ENCODE measurements around the gene RAB26. TPM values are rescaled to one million over a fixed set of nuclear protein-coding genes. Genes with fewer than 3 reads are reported as not detected.
"Not testable (repeated sequence)": the region's sequence is repeated elsewhere in the genome, so short reads cannot be mapped to it uniquely, and the experiment has no call there.

Gene RAB26
- polyA plus RNA-seq, 1 experiment, result 0.67 TPM

GRCh38 chr16:2126928-2127556 lies 21.4 kb upstream of the RAB26 start:
- H3K36me3 ChIP-seq (ENCODE audit: control insufficient read depth, insufficient read depth, low read length); POLR2A ChIA-PET; DNase-seq (ENCODE audit: low read depth); H3K4me3 ChIP-seq (ENCODE audit: low read depth, low read length); H3K27me3 ChIP-seq (ENCODE audit: control insufficient read depth, insufficient read depth, low read length): not testable (repeated sequence)
- CTCF ChIA-PET, result interaction anchor here (1.0 kb wide), 1 partner anchor 105 kb away, joined by 4 read pairs; no protein-coding TSS in a partner anchor

- H3K36me3 ChIP-seq (ENCODE audit: control insufficient read depth, insufficient read depth, low read length); H3K27me3 ChIP-seq (ENCODE audit: control insufficient read depth, insufficient read depth, low read length); CTCF ChIA-PET; POLR2A ChIA-PET; DNase-seq (ENCODE audit: low read depth); H3K4me3 ChIP-seq (ENCODE audit: low read depth, low read length): not testable (repeated sequence)
Observed at GRCh38 chr16:2127630-2128280, 20.7 kb upstream of the RAB26 start.

- H3K4me3 ChIP-seq (ENCODE audit: low read depth, low read length); POLR2A ChIA-PET; DNase-seq (ENCODE audit: low read depth); H3K27me3 ChIP-seq (ENCODE audit: control insufficient read depth, insufficient read depth, low read length); H3K36me3 ChIP-seq (ENCODE audit: control insufficient read depth, insufficient read depth, low read length); CTCF ChIA-PET: not testable (repeated sequence)
Observed at GRCh38 chr16:2129251-2129650, 19.2 kb upstream of the RAB26 start.

- CTCF ChIA-PET; H3K4me3 ChIP-seq (ENCODE audit: low read depth, low read length); DNase-seq (ENCODE audit: low read depth): not testable (repeated sequence)
Observed at GRCh38 chr16:2129890-2130447, 18.5 kb upstream of the RAB26 start.

GRCh38 chr16:2133797-2134196 lies 14.6 kb upstream of the RAB26 start:
- DNase-seq (ENCODE audit: low read depth); POLR2A ChIA-PET; CTCF ChIA-PET; H3K36me3 ChIP-seq (ENCODE audit: control insufficient read depth, insufficient read depth, low read length); H3K27me3 ChIP-seq (ENCODE audit: control insufficient read depth, insufficient read depth, low read length): not testable (repeated sequence)
- peak overlapping the region; percentile 38 for H3K4me3 ChIP-seq (ENCODE audit: low read depth, low read length)

More at GRCh38 chr16:2129890-2130447, 18.5 kb upstream of the RAB26 start:
- H3K36me3 ChIP-seq (ENCODE audit: control insufficient read depth, insufficient read depth, low read length); POLR2A ChIA-PET; H3K27me3 ChIP-seq (ENCODE audit: control insufficient read depth, insufficient read depth, low read length): not testable (repeated sequence)

GRCh38 chr16:2135071-2135470 lies 13.4 kb upstream of the RAB26 start:
- DNase-seq (ENCODE audit: low read depth); CTCF ChIA-PET; H3K27me3 ChIP-seq (ENCODE audit: control insufficient read depth, insufficient read depth, low read length); POLR2A ChIA-PET; H3K36me3 ChIP-seq (ENCODE audit: control insufficient read depth, insufficient read depth, low read length): not testable (repeated sequence)
- H3K4me3 ChIP-seq (ENCODE audit: low read depth, low read length), result peak overlapping the region; percentile 46

GRCh38 chr16:2135770-2136490 lies 12.5 kb upstream of the RAB26 start, which contains the start of gene PKD1:
PKD1 (minus strand) TSS chr16:2135898; CDS start chr16:2135689, 209 bp downstream.
- peak; percentile 84 for DNase-seq (ENCODE audit: low read depth)
- CTCF ChIA-PET, result interaction anchor here (1.0 kb wide), 1 partner anchor 132 kb away, joined by 3 read pairs; no protein-coding TSS in a partner anchor
- POLR2A ChIA-PET, result interaction anchor here (0.6 kb wide), 1 partner anchor 19 kb away, joined by 10 read pairs; the partner anchor contains the start of gene TRAF7
- not testable (repeated sequence) for H3K27me3 ChIP-seq (ENCODE audit: control insufficient read depth, insufficient read depth, low read length); H3K36me3 ChIP-seq (ENCODE audit: control insufficient read depth, insufficient read depth, low read length)
- H3K4me3 ChIP-seq (ENCODE audit: low read depth, low read length), result peak within 1 kb of the TSS; percentile 46

GRCh38 chr16:2142942-2143877 lies 5.2 kb upstream of the RAB26 start:
- no peak for TF ChIP-seq CTCF (IDR thresholded peaks at IDR 0.05; ENCODE audit: insufficient read depth, low read depth, low read length)
- POLR2A ChIA-PET, result interaction anchor here (0.6 kb wide), 1 partner anchor 11 kb away, joined by 4 read pairs; no protein-coding TSS in a partner anchor
- no peaks in the 10 kb centered on the region for H3K36me3 ChIP-seq (ENCODE audit: control insufficient read depth, insufficient read depth, low read length)
- H3K4me3 ChIP-seq (ENCODE audit: low read depth, low read length), result no peak overlapping the region
- CTCF ChIA-PET, result interaction anchor here (1.2 to 1.8 kb wide), 3 partner anchors 119 to 139 kb away, joined by 5 to 9 read pairs (median 5); no protein-coding TSS in a partner anchor
- no peaks in the 10 kb centered on the region for H3K27me3 ChIP-seq (ENCODE audit: control insufficient read depth, insufficient read depth, low read length)
- DNase-seq (ENCODE audit: low read depth), result no peak
